ENCODE measurements around the gene DMAP1. TPM values are rescaled to one million over a fixed set of nuclear protein-coding genes. Genes with fewer than 3 reads are reported as not detected.

DMAP1 gene
- total RNA-seq, 1 experiment from 2014 or later: 8.8 TPM

Other genes with a start within 250 kb of the DMAP1 start
- 25.5 and 27.6 TPM in 2 replicates for gene DPH2, start 243.5 kb upstream of the DMAP1 start, total RNA-seq (2014; rRNA removed; shearing (Covaris generic))
- gene ATP6V0B, start 238.5 kb upstream of the DMAP1 start, total RNA-seq (2014; rRNA removed; shearing (Covaris generic)): 221 and 293 TPM in 2 replicates
- 69.8 and 78.1 TPM in 2 replicates for gene B4GALT2, start 234.3 kb upstream of the DMAP1 start, total RNA-seq (2014; rRNA removed; shearing (Covaris generic))
- gene CCDC24, start 221.9 kb upstream of the DMAP1 start, total RNA-seq (2014; rRNA removed; shearing (Covaris generic)): 5.5 and 5.9 TPM in 2 replicates
- gene SLC6A9, start 182.0 kb upstream of the DMAP1 start, total RNA-seq (2014; rRNA removed; shearing (Covaris generic)): 8.2 and 8.9 TPM in 2 replicates
- gene KLF17, start 94.7 kb upstream of the DMAP1 start, total RNA-seq (2014; rRNA removed; shearing (Covaris generic)): 0.68 and 1.2 TPM in 2 replicates
- not detected in 2 replicates for gene KLF18, start 71.8 kb upstream of the DMAP1 start, total RNA-seq (2014; rRNA removed; shearing (Covaris generic))
- gene ERI3, start 141.8 kb downstream of the DMAP1 start, total RNA-seq (2014; rRNA removed; shearing (Covaris generic)): 58.9 and 74.6 TPM in 2 replicates
- 43.1 and 59.5 TPM in 2 replicates for gene RNF220, start 191.8 kb downstream of the DMAP1 start, total RNA-seq (2014; rRNA removed; shearing (Covaris generic))